HEK293T (cell line): Measurements from ENCODE around the gene PLA2G4B.

ENCODE experiments used
- CTCF ChIA-PET: fragments of 350-600 bp; formaldehyde crosslinking; extraction: SDS; loops from one replicate; lab custom pipeline; 2021; ENCODE audit warnings: antibody characterized with exemption, inconsistent platforms; lab: Yijun Ruan, JAX
- POLR2A ChIA-PET: fragments of 350-600 bp; formaldehyde crosslinking; extraction: SDS; loops from one replicate; lab custom pipeline; 2020; ENCODE audit warnings: antibody characterized with exemption, inconsistent platforms; lab: Yijun Ruan, JAX
- DNase-seq: peaks from one replicate; pipeline ENCODE4 v3.0.0; 2012; ENCODE audit warnings: mixed read lengths; ENCODE audit errors: extremely low spot score
- ARNT ChIP-seq: fragments of 450-650 bp; IDR thresholded peaks from 2 replicates; pipeline ENCODE4 v1.6.1; 2017; ENCODE audit warnings: mild to moderate bottlenecking
- BHLHE40 ChIP-seq: fragments of 450-650 bp; IDR thresholded peaks from 2 replicates; pipeline ENCODE4 v1.6.1; 2016; ENCODE audit warnings: mild to moderate bottlenecking, moderate library complexity, borderline replicate concordance
- CTBP1 ChIP-seq: fragments of 450-650 bp; IDR thresholded peaks from 2 replicates; pipeline ENCODE4 v1.6.1; 2016; ENCODE audit warnings: borderline replicate concordance
- FOXA1 ChIP-seq: fragments of 450-650 bp; IDR thresholded peaks from 2 replicates; pipeline ENCODE4 v1.6.1; 2016; ENCODE audit warnings: mild to moderate bottlenecking
- FOXK2 ChIP-seq: fragments of 450-650 bp; IDR thresholded peaks from 2 replicates; pipeline ENCODE4 v1.6.1; 2016; ENCODE audit warnings: mild to moderate bottlenecking
- FOXM1 ChIP-seq: fragments of 450-650 bp; IDR thresholded peaks from 2 replicates; pipeline ENCODE4 v1.6.1; 2017; ENCODE audit warnings: mild to moderate bottlenecking, borderline replicate concordance
- HDGF ChIP-seq: fragments of 450-650 bp; IDR thresholded peaks from 2 replicates; pipeline ENCODE4 v1.6.1; 2017; ENCODE audit warnings: antibody characterized with exemption, borderline replicate concordance
- L3MBTL2 ChIP-seq: fragments of 450-650 bp; conservative IDR thresholded peaks from 2 replicates; pipeline ENCODE4 v1.6.1; 2016; ENCODE audit warnings: mild to moderate bottlenecking
- LEF1 ChIP-seq: fragments of 450-650 bp; IDR thresholded peaks from 2 replicates; pipeline ENCODE4 v1.6.1; 2017; ENCODE audit warnings: mild to moderate bottlenecking, borderline replicate concordance
- NFRKB ChIP-seq: fragments of 450-650 bp; IDR thresholded peaks from 2 replicates; pipeline ENCODE4 v1.6.1; 2016; ENCODE audit warnings: mild to moderate bottlenecking, moderate library complexity
- PKNOX1 ChIP-seq: fragments of 450-650 bp; IDR thresholded peaks from 2 replicates; pipeline ENCODE4 v1.6.1; 2016
- SP1 ChIP-seq: fragments of 450-650 bp; IDR thresholded peaks from 2 replicates; pipeline ENCODE4 v1.6.1; 2017
- SUZ12 ChIP-seq: fragments of 450-650 bp; IDR thresholded peaks from 2 replicates; pipeline ENCODE4 v1.6.1; 2016; ENCODE audit warnings: mild to moderate bottlenecking
- TARDBP ChIP-seq: fragments of 450-650 bp; IDR thresholded peaks from 2 replicates; pipeline ENCODE4 v1.6.1; 2016
- ZNF384 ChIP-seq: fragments of 450-650 bp; IDR thresholded peaks from 2 replicates; pipeline ENCODE4 v1.6.1; 2016

PLA2G4B gene

DNA sequence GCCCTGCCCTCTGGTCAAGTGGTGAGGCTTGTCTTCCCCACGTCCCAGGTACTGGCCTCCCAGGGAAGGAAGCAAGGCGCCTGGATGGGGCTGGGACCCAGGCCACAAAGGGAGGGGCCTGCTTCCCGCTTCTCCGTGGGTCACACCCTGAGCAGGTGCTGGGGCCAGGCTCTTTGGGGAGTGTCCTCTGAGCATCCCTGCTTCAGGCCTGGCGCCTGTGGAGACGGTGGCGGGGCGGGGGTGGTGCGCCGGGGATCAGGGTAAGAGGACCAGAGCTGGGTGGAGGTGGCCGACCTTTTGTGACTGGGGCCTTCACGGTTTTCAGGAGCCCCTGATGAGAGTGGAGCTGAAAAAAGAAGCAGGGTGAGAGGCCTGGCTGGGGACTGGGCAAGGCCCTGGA is 3.6 kb downstream of the PLA2G4B start:
- CTCF ChIA-PET: no interaction called here
- TF ChIP-seq L3MBTL2 (no peak), ZNF384 (no peak), HDGF (no peak), SP1 (no peak), BHLHE40 (no peak), CTBP1 (no peak), NFRKB (no peak), LEF1 (no peak), SUZ12 (no peak)
- DNase-seq: no peak
- POLR2A ChIA-PET: no interaction called here

DNA sequence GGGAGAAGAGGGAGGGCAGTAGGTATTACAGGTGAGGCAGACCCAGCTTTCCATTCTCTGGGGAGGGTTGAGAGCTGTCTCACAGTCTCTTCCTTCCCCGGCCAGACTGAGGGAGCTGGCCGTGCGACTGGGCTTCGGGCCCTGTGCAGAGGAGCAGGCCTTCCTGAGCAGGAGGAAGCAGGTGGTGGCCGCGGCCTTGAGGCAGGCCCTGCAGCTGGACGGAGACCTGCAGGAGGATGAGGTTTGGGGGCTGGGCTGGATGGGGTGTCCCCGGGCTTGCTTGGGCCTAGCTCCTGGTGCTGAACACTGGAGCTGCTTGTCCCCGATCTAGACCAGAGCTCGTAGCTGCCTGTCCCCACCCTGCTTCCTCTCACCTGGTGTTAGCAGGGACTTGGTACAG is 4.9 kb downstream of the PLA2G4B start:
- POLR2A ChIA-PET: no interaction called here
- CTCF ChIA-PET: no interaction called here
- no peak for DNase-seq

GRCh38 chr15:41844814-41845213 is 6.2 kb downstream of the PLA2G4B start:
- POLR2A ChIA-PET: no interaction called here
- DNase-seq: no peak
- TF ChIP-seq CTBP1 (no peak), ZNF384 (no peak), ARNT (no peak), LEF1 (no peak)
- CTCF ChIA-PET: no interaction called here

More for the DNA sequence above, 4.9 kb downstream of the PLA2G4B start:
- no peak for TF ChIP-seq FOXK2
- no peak for TF ChIP-seq NFRKB
- TF ChIP-seq L3MBTL2: no peak
- TF ChIP-seq LEF1: no peak
- TF ChIP-seq PKNOX1: no peak
- no peak for TF ChIP-seq FOXM1
- no peak for TF ChIP-seq TARDBP
- no peak for TF ChIP-seq FOXA1
- no peak for TF ChIP-seq CTBP1
- no peak for TF ChIP-seq ZNF384
- TF ChIP-seq BHLHE40: no peak

- POLR2A ChIA-PET: no interaction called here
- CTCF ChIA-PET: no interaction called here
- TF ChIP-seq FOXM1: no peak
- no peak for TF ChIP-seq ARNT
- TF ChIP-seq L3MBTL2: no peak
- no peak for TF ChIP-seq NFRKB
- no peak for TF ChIP-seq SUZ12
- TF ChIP-seq SP1: no peak
- TF ChIP-seq PKNOX1: no peak
These were observed 8.6 kb downstream of the PLA2G4B start for GRCh38 chr15:41847206-41847605.

DNA sequence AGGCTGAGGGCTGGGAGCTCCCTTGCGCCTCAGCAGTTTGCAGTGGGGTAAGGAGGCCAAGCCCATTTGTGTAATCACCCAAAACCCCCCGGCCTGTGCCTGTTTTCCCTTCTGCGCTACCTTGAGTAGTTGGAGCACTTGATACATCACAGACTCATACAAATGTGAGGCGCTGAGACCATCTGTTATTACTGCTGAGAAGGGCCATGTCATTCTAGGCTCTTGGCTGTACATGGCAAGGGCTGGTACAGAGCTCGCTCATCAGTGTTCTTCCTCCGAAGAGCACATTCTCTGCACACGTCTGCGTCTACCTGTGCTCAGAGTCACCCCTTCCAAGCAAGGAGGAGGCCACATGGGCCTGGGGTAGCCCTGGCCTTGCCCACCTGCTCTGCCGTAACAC is 9.3 kb downstream of the PLA2G4B start:
- CTCF ChIA-PET: no interaction called here
- no peak for TF ChIP-seq CTBP1
- TF ChIP-seq PKNOX1: no peak
- no peak for TF ChIP-seq TARDBP

More at GRCh38 chr15:41847206-41847605, 8.6 kb downstream of the PLA2G4B start:
- DNase-seq: no peak

DNA sequence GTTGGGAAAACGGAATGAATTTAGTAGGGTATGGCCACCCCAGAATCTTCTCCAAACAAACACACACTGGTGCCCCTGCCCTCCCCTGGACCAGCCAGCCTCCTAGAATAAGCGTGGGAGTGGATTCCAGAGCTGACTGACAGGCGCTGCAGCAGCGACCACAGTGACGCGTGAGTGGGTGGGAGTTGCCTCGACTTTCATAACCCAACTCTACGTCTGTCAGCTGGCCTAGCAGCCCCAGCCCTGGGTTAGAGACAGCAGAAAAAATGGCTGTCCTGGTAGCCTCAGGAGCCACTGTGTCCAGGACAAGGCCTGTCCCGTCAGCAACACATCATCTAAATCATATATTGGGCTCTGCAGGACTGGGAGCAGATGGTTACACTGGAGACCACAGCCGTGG is 10.0 kb downstream of the PLA2G4B start:
- no peak for DNase-seq
- TF ChIP-seq BHLHE40 (no peak), ZNF384 (no peak)
- POLR2A ChIA-PET: no interaction called here
- CTCF ChIA-PET: no interaction called here

More for the DNA sequence above, 9.3 kb downstream of the PLA2G4B start:
- POLR2A ChIA-PET: no interaction called here
- DNase-seq: no peak

DNA sequence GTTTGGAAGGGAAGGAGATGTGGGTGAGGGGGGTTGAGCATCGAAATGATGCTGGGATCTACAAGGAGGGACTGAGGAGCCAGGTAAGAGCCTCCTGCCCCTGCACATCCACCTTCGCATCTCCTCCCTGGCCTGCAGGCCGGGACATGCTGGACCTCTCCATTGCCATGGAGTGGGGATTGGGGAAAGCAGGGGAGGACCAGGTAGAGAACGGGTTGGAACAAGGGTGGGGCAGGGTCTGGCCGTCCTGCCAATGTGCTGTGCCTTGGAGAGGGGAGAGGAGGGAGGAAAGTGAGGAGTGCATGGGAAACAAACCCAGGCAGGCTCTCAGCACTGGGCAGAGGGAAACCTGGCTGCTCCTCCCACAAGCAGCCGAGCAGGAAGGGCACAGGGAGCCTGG is 10.6 kb downstream of the PLA2G4B start:
- ChIA-PET CTCF (no interaction called here), POLR2A (no interaction called here)
- TF ChIP-seq CTBP1: no peak

DNA sequence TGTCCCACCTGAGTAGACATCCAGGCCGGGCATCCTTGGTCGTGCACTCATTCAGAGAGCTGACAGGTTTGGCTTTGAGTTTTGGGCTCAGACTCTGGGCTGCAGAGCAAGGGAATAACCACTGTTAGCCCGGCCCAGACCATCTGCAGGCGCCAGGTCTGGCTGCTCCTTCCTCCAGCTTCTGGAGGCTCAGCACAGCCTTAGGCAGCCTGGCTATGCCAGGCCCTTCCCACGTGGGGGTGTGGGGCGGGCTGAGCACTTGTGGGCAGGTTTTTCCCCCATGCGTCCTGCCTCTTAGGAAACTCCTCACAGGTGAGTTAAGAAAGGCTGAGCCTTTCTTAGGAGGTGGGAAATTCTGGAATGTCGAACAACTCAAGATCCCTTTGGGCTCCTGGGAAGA is 11.2 kb downstream of the PLA2G4B start:
- CTCF ChIA-PET: no interaction called here
- no peak for DNase-seq
- POLR2A ChIA-PET: no interaction called here
- TF ChIP-seq ARNT: no peak

More for the DNA sequence above, 10.6 kb downstream of the PLA2G4B start:
- DNase-seq: no peak
